ENCODE data around the gene NT5DC4.

GRCh38 chr2:112703684-112704083 lies 17.1 kb upstream of the NT5DC4 start:
- no peak for TF ChIP-seq CTCF (IDR thresholded peaks at IDR 0.05)
- no peak for TF ChIP-seq EP300 (IDR thresholded peaks at IDR 0.05)
- no peak for TF ChIP-seq POLR2AphosphoS5 (IDR thresholded peaks at IDR 0.05)
- TF ChIP-seq POLR2A (IDR thresholded peaks at IDR 0.05) = no peak

All from gastroesophageal sphincter (tissue), 3 donors.